Measurements from ENCODE around the gene TAF4.

DNA sequence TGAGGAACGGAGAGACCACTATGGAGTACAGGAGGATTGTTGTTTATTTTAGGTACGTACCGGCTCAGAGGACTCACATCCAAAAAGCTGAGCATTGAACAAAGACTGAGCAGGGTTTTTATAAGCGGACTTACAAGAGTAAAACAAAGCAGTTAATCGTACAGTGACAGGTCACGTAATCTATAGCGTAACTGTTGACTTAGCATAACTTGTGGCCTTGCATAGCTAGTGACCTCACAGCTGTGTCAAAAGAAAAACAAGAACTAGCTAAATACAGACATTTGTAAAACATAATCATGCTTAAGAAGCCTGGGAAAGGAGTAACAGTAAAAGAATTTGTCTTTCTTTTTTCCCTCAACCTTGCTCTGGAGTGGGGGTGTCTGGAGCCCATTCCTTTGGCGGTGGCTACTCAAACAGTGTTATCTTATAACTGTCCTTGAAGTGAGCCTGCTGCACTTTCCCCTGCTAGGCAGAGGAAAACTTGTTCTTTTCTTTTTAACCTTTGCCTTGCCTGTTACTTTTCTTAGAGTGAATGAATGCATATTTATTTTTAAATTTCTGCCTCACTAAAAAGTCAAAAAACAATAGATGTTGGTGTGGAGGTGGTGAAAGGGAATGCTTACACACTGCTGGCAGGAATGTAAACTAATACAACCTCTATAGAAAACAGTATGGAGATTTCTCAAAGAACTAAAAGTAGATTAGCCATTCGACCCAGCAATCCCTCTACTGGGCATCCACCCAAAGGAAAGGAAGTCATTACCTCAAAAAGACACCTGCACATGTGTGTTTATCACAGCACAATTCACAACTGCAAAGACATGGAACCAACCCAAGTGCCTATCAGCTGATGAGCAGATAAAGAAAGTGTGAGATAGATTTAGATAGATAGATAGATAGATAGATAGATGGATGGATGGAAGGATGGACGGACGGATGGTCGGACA is 109.0 kb downstream of the TAF4 start:
- TF ChIP-seq, protein P1, sequence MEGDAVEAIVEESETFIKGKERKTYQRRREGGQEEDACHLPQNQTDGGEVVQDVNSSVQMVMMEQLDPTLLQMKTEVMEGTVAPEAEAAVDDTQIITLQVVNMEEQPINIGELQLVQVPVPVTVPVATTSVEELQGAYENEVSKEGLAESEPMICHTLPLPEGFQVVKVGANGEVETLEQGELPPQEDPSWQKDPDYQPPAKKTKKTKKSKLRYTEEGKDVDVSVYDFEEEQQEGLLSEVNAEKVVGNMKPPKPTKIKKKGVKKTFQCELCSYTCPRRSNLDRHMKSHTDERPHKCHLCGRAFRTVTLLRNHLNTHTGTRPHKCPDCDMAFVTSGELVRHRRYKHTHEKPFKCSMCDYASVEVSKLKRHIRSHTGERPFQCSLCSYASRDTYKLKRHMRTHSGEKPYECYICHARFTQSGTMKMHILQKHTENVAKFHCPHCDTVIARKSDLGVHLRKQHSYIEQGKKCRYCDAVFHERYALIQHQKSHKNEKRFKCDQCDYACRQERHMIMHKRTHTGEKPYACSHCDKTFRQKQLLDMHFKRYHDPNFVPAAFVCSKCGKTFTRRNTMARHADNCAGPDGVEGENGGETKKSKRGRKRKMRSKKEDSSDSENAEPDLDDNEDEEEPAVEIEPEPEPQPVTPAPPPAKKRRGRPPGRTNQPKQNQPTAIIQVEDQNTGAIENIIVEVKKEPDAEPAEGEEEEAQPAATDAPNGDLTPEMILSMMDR (IDR thresholded peaks at IDR 0.05) = no peak
- TF ChIP-seq POLR2A (IDR thresholded peaks at IDR 0.05) (no peak), EP300 (IDR thresholded peaks at IDR 0.05) (no peak), POLR2AphosphoS5 (IDR thresholded peaks at IDR 0.05) (no peak)
